ENCODE results near the gene ATL3. TPM values are rescaled to one million over a fixed set of nuclear protein-coding genes. Genes with fewer than 3 reads are reported as not detected.
"Not testable (repeated sequence)": the region's sequence is repeated elsewhere in the genome, so short reads cannot be mapped to it uniquely, and the experiment has no call there.

Gene ATL3
- total and polyA plus RNA-seq, 2 donors (not counting 3 experiments of a cell fraction or from before 2014, with no cell fraction given), result 21.7 to 70.2 TPM

DNA sequence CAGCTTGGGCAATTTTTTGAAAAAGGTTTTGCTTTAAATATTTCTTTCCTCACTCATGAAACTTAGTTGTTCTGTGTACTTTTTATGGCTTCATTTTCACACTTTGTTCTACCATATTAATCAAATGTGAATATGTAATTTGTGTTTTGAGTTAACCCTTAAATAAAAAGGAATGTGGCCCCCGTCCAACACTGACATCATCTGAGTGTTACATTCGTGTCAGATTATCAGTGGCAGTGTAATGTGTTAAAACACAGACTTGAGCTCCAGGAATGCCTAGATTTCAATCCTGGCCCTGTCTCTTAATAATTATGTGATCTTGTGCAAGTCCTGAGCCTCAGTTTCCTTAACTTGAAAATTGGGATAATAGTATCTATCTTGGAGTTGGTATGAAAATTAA lies 15.8 kb upstream of the ATL3 start:
- Histone ChIP-seq H3K79me2 (ENCODE audit: control insufficient read depth, insufficient read depth, low read length) (peaks cover 90% of the 10 kb centered on the region), H3K4me2 (ENCODE audit: insufficient read depth, low read length) (no peak overlapping the region), H3K4me1 (ENCODE audit: control insufficient read depth, extremely low read depth, insufficient read depth, low read length) (peaks cover 12% of the 10 kb centered on the region), H3K4me3 (replicated peaks in 1 of 3; ENCODE audit: insufficient read depth in 1 of 3, low read depth in 1 of 3, low read length in 3 of 3) (no peak overlapping the region), H4K20me1 (replicated peaks; ENCODE audit: control insufficient read depth, extremely low read depth, insufficient read depth, low read length) (peaks cover 3% of the 10 kb centered on the region), H3K9ac (replicated peaks; ENCODE audit: extremely low read depth, insufficient read depth, low read length) (no peak overlapping the region), H3K36me3 (ENCODE audit: control insufficient read depth in 2 of 2, extremely low read depth in 1 of 2, insufficient read depth in 2 of 2, low read length in 2 of 2) (no peaks in the 10 kb centered on the region), H3K9me3 (replicated peaks; ENCODE audit: control insufficient read depth, insufficient read depth, low read length) (no peaks in the 10 kb centered on the region), H3K27ac (ENCODE audit: insufficient read depth, low read depth, low read length) (no peak overlapping the region), H2AFZ (ENCODE audit: low read depth, low read length) (no peak overlapping the region), H3K27me3 (ENCODE audit: control insufficient read depth in 2 of 2, insufficient read depth in 2 of 2, low read length in 2 of 2) (no peaks in the 10 kb centered on the region), H3K9me1 (replicated peaks; ENCODE audit: control insufficient read depth, extremely low read depth, insufficient read depth, low read length) (no peaks in the 10 kb centered on the region)
- DNase-seq (ENCODE audit: low read depth, low spot score), result no peak
- TF ChIP-seq POLR2A (IDR thresholded peaks at IDR 0.05; ENCODE audit: low read depth, low read length) (no peak), MYC (IDR thresholded peaks at IDR 0.05; ENCODE audit: low read depth, low read length) (no peak), FOS (IDR thresholded peaks at IDR 0.05; ENCODE audit: borderline replicate concordance, insufficient read depth, low read length) (no peak), EZH2 (IDR thresholded peaks at IDR 0.05; ENCODE audit: borderline replicate concordance, low read depth, low read length, severe bottlenecking) (no peak), JUN (IDR thresholded peaks at IDR 0.05; ENCODE audit: borderline replicate concordance, insufficient read depth, insufficient read length, low read depth) (no peak), POLR2AphosphoS5 (IDR thresholded peaks at IDR 0.05; ENCODE audit: insufficient read depth, low read depth, low read length) (no peak)
- TF ChIP-seq, protein P1, sequence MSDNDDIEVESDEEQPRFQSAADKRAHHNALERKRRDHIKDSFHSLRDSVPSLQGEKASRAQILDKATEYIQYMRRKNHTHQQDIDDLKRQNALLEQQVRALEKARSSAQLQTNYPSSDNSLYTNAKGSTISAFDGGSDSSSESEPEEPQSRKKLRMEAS (IDR thresholded peaks at IDR 0.05; ENCODE audit: insufficient read depth, insufficient read length), result no peak
- TF ChIP-seq, protein P2, sequence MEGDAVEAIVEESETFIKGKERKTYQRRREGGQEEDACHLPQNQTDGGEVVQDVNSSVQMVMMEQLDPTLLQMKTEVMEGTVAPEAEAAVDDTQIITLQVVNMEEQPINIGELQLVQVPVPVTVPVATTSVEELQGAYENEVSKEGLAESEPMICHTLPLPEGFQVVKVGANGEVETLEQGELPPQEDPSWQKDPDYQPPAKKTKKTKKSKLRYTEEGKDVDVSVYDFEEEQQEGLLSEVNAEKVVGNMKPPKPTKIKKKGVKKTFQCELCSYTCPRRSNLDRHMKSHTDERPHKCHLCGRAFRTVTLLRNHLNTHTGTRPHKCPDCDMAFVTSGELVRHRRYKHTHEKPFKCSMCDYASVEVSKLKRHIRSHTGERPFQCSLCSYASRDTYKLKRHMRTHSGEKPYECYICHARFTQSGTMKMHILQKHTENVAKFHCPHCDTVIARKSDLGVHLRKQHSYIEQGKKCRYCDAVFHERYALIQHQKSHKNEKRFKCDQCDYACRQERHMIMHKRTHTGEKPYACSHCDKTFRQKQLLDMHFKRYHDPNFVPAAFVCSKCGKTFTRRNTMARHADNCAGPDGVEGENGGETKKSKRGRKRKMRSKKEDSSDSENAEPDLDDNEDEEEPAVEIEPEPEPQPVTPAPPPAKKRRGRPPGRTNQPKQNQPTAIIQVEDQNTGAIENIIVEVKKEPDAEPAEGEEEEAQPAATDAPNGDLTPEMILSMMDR (IDR thresholded peaks at IDR 0.05; ENCODE audit: extremely low read depth in 1 of 2, insufficient read depth in 1 of 2, low read depth in 1 of 2, low read length in 2 of 2), result no peak
- ChIA-PET CTCF (interaction anchor here (0.6 to 1.4 kb wide), 4 partner anchors 14 to 204 kb away, joined by 3 read pairs; no protein-coding TSS in a partner anchor), POLR2A (no interaction called here)
- no peak for FAIRE-seq
- BruUV-seq (replicated peaks), result no TSS peak
- intact Hi-C loops (cut with micrococcal nuclease) (no loop called here), dilution Hi-C loops (cut with MboI; ENCODE audit: extremely low pct_ligation_motif_present, low sequenced_read_pairs) (no loop called here)

DNA sequence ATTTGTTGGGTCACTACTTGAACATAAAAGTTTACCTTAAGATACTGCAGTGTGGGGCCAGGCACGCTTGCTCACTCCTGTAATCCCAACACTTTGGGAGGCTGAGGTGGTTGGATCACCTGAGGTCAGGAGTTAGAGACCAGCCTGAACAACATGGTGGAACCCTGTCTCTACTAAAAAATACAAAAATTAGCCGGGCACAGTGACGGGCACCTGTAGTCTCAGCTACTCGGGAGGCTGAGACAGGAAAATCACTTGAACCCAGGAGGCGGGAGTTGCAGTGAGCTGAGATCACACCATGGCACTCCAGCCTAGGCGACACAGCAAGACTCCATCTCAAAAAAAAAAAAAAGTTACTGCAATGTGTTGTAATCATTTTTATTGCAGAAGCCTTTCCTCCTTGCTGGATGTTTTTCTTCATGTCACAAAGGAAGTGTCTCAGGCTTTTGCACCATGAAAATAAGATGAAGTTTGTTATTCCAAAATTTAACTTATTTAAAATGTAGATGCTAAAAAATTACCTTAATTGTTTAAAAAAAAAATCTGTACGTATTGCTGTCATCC lies 14.1 kb upstream of the ATL3 start:
- CTCF ChIA-PET, result interaction anchor here (1.0 kb wide), 1 partner anchor 53 kb away, joined by 3 read pairs; no protein-coding TSS in a partner anchor
- FAIRE-seq; H4K20me1 ChIP-seq (replicated peaks; ENCODE audit: control insufficient read depth, extremely low read depth, insufficient read depth, low read length); H3K27ac ChIP-seq (ENCODE audit: insufficient read depth, low read depth, low read length); H3K9me1 ChIP-seq (replicated peaks; ENCODE audit: control insufficient read depth, extremely low read depth, insufficient read depth, low read length); intact Hi-C loops (cut with micrococcal nuclease); H3K27me3 ChIP-seq (ENCODE audit: control insufficient read depth in 2 of 2, insufficient read depth in 2 of 2, low read length in 2 of 2); H3K9me3 ChIP-seq (replicated peaks; ENCODE audit: control insufficient read depth, insufficient read depth, low read length); H2AFZ ChIP-seq (ENCODE audit: low read depth, low read length); POLR2A ChIA-PET; dilution Hi-C loops (cut with MboI; ENCODE audit: extremely low pct_ligation_motif_present, low sequenced_read_pairs); H3K36me3 ChIP-seq (ENCODE audit: control insufficient read depth in 2 of 2, extremely low read depth in 1 of 2, insufficient read depth in 2 of 2, low read length in 2 of 2); H3K4me3 ChIP-seq (replicated peaks in 1 of 3; ENCODE audit: insufficient read depth in 1 of 3, low read depth in 1 of 3, low read length in 3 of 3); H3K4me2 ChIP-seq (ENCODE audit: insufficient read depth, low read length); DNase-seq (ENCODE audit: low read depth, low spot score); BruUV-seq (replicated peaks); H3K9ac ChIP-seq (replicated peaks; ENCODE audit: extremely low read depth, insufficient read depth, low read length): not testable (repeated sequence)
- Histone ChIP-seq H3K4me1 (ENCODE audit: control insufficient read depth, extremely low read depth, insufficient read depth, low read length) (peaks cover 17% of the 10 kb centered on the region), H3K79me2 (ENCODE audit: control insufficient read depth, insufficient read depth, low read length) (peaks cover 79% of the 10 kb centered on the region)

All from endothelial cell of umbilical vein (primary cell).